Activated naive CD4-positive, alpha-beta T cell treated with anti-CD3 and anti-CD28 coated beads for 36 hours (primary cell): ENCODE data around the gene EXOC4. TPM values are rescaled to one million over a fixed set of nuclear protein-coding genes. Genes with fewer than 3 reads are reported as not detected.

Experiments
- CTCF ChIA-PET: fragments of 350-600 bp; sonication (Branson Sonifier 250); formaldehyde crosslinking; loops from one replicate; lab custom pipeline; 2021; ENCODE audit warnings: antibody characterized with exemption; lab: Charles Lee
- DNase-seq: peaks from one replicate; pipeline ENCODE4 v3.0.0-alpha.2; 2020
- H3K27ac Mint-ChIP-seq: one replicate; pipeline ENCODE4 v1.8.0; 2021; ENCODE audit warnings: mild to moderate bottlenecking, mixed read lengths
- H3K27me3 Mint-ChIP-seq: one replicate; pipeline ENCODE4 v1.8.0; 2021; ENCODE audit warnings: low read depth, mixed read lengths
- H3K36me3 Mint-ChIP-seq: one replicate; pipeline ENCODE4 v1.8.0; 2021; ENCODE audit warnings: low read depth, mixed read lengths
- H3K4me1 Mint-ChIP-seq: one replicate; pipeline ENCODE4 v1.8.0; 2021; ENCODE audit warnings: low read depth, mixed read lengths
- H3K4me3 Mint-ChIP-seq: one replicate; pipeline ENCODE4 v1.8.0; 2021; ENCODE audit warnings: mild to moderate bottlenecking, moderate library complexity, mixed read lengths
- H3K9me3 Mint-ChIP-seq: one replicate; pipeline ENCODE4 v1.8.0; 2021; ENCODE audit warnings: mixed read lengths
- intact Hi-C: fragments of 100-400 bp; cut with micrococcal nuclease; formaldehyde crosslinking; loops from one replicate; pipeline ENCODE4 v1.15.1; 2023
- total RNA-seq, 2 experiments: library from RNA; stranded (reverse); gene quantifications; one replicate each; pipeline ENCODE4 v1.2.3, GENCODE V29; 2021

EXOC4 gene
- total RNA-seq, 2 experiments from 2014 or later = 57.1 to 62.1 TPM

- H3K27me3 Mint-ChIP-seq = no peaks in the 10 kb centered on the region
- H3K36me3 Mint-ChIP-seq = peaks cover 13% of the 10 kb centered on the region
- CTCF ChIA-PET = no interaction called here
- H3K4me1 Mint-ChIP-seq = no peaks in the 10 kb centered on the region
- no peak overlapping the region for H3K4me3 Mint-ChIP-seq
- intact Hi-C loops = no loop called here
- H3K27ac Mint-ChIP-seq = no peak overlapping the region
- no peak for DNase-seq
- peaks cover 1% of the 10 kb centered on the region for H3K9me3 Mint-ChIP-seq
These were observed 480.5 kb downstream of the EXOC4 start for GRCh38 chr7:133733401-133733800.

- Mint-ChIP-seq H3K27ac (no peak overlapping the region), H3K9me3 (peaks cover 1% of the 10 kb centered on the region), H3K4me1 (no peaks in the 10 kb centered on the region), H3K4me3 (no peak overlapping the region), H3K36me3 (peaks cover 12% of the 10 kb centered on the region), H3K27me3 (no peaks in the 10 kb centered on the region)
- intact Hi-C loops = no loop called here
- CTCF ChIA-PET = no interaction called here
- no peak for DNase-seq
These were observed 482.3 kb downstream of the EXOC4 start for GRCh38 chr7:133735222-133735621.

GRCh38 chr7:133739817-133740216 lies 486.9 kb downstream of the EXOC4 start:
- Mint-ChIP-seq H3K36me3 (peaks cover 2% of the 10 kb centered on the region), H3K9me3 (no peaks in the 10 kb centered on the region), H3K27me3 (no peaks in the 10 kb centered on the region), H3K4me3 (no peak overlapping the region), H3K27ac (no peak overlapping the region), H3K4me1 (no peaks in the 10 kb centered on the region)
- intact Hi-C loops = no loop called here
- no peak for DNase-seq
- CTCF ChIA-PET = interaction anchor here (0.9 kb wide), 1 partner anchor 10 kb away, joined by 4 read pairs; no protein-coding TSS in a partner anchor

GRCh38 chr7:133741078-133741477 lies 488.2 kb downstream of the EXOC4 start:
- no peaks in the 10 kb centered on the region for H3K36me3 Mint-ChIP-seq
- intact Hi-C loops = no loop called here
- DNase-seq = no peak
- H3K4me3 Mint-ChIP-seq = no peak overlapping the region
- H3K27ac Mint-ChIP-seq = no peak overlapping the region
- CTCF ChIA-PET = interaction anchor here (0.7 kb wide), 1 partner anchor 9 kb away, joined by 3 read pairs; no protein-coding TSS in a partner anchor
- no peaks in the 10 kb centered on the region for H3K27me3 Mint-ChIP-seq
- H3K9me3 Mint-ChIP-seq = no peaks in the 10 kb centered on the region
- H3K4me1 Mint-ChIP-seq = no peaks in the 10 kb centered on the region

- Mint-ChIP-seq H3K36me3 (no peaks in the 10 kb centered on the region), H3K4me3 (no peak overlapping the region), H3K27ac (no peak overlapping the region), H3K9me3 (no peaks in the 10 kb centered on the region), H3K27me3 (no peaks in the 10 kb centered on the region), H3K4me1 (no peaks in the 10 kb centered on the region)
- CTCF ChIA-PET = no interaction called here
- DNase-seq = no peak
- intact Hi-C loops = no loop called here
These were observed 488.8 kb downstream of the EXOC4 start for GRCh38 chr7:133741703-133742102.

GRCh38 chr7:133742709-133743538 lies 490.0 kb downstream of the EXOC4 start:
- intact Hi-C loops = no loop called here
- Mint-ChIP-seq H3K9me3 (no peaks in the 10 kb centered on the region), H3K27me3 (no peaks in the 10 kb centered on the region), H3K36me3 (no peaks in the 10 kb centered on the region), H3K27ac (no peak overlapping the region), H3K4me1 (no peaks in the 10 kb centered on the region), H3K4me3 (no peak overlapping the region)
- DNase-seq = peak; percentile 6
- CTCF ChIA-PET = interaction anchor here (0.9 to 1.4 kb wide), 2 partner anchors 18 to 373 kb away, joined by 3 to 4 read pairs; no protein-coding TSS in a partner anchor

- no peaks in the 10 kb centered on the region for H3K9me3 Mint-ChIP-seq
- no peak overlapping the region for H3K27ac Mint-ChIP-seq
- no peak overlapping the region for H3K4me3 Mint-ChIP-seq
These were observed 491.6 kb downstream of the EXOC4 start for GRCh38 chr7:133744451-133744850.

GRCh38 chr7:133746305-133746704 lies 493.4 kb downstream of the EXOC4 start:
- no peak for DNase-seq
- intact Hi-C loops = no loop called here
- H3K9me3 Mint-ChIP-seq = no peaks in the 10 kb centered on the region
- H3K27ac Mint-ChIP-seq = no peak overlapping the region
- no peaks in the 10 kb centered on the region for H3K36me3 Mint-ChIP-seq
- CTCF ChIA-PET = no interaction called here
- no peaks in the 10 kb centered on the region for H3K4me1 Mint-ChIP-seq
- H3K4me3 Mint-ChIP-seq = no peak overlapping the region
- no peaks in the 10 kb centered on the region for H3K27me3 Mint-ChIP-seq

More at GRCh38 chr7:133744451-133744850, 491.6 kb downstream of the EXOC4 start:
- H3K27me3 Mint-ChIP-seq = no peaks in the 10 kb centered on the region
- H3K36me3 Mint-ChIP-seq = no peaks in the 10 kb centered on the region
- intact Hi-C loops = no loop called here
- H3K4me1 Mint-ChIP-seq = no peaks in the 10 kb centered on the region
- CTCF ChIA-PET = no interaction called here
- DNase-seq = no peak

GRCh38 chr7:133746847-133747246 lies 494.0 kb downstream of the EXOC4 start:
- Mint-ChIP-seq H3K27me3 (no peaks in the 10 kb centered on the region), H3K4me1 (no peaks in the 10 kb centered on the region), H3K9me3 (no peaks in the 10 kb centered on the region), H3K36me3 (no peaks in the 10 kb centered on the region), H3K27ac (no peak overlapping the region), H3K4me3 (no peak overlapping the region)
- DNase-seq = no peak
- CTCF ChIA-PET = no interaction called here
- intact Hi-C loops = no loop called here

GRCh38 chr7:133748443-133749407 lies 495.8 kb downstream of the EXOC4 start:
- CTCF ChIA-PET = no interaction called here
- Mint-ChIP-seq H3K4me3 (no peak overlapping the region), H3K36me3 (peaks cover 3% of the 10 kb centered on the region), H3K9me3 (no peaks in the 10 kb centered on the region), H3K27me3 (no peaks in the 10 kb centered on the region), H3K4me1 (no peaks in the 10 kb centered on the region), H3K27ac (no peak overlapping the region)
- intact Hi-C loops = no loop called here
- no peak for DNase-seq

- peaks cover 3% of the 10 kb centered on the region for H3K36me3 Mint-ChIP-seq
- H3K4me1 Mint-ChIP-seq = no peaks in the 10 kb centered on the region
- CTCF ChIA-PET = interaction anchor here (1.6 kb wide), 1 partner anchor 11 kb away, joined by 4 read pairs; no protein-coding TSS in a partner anchor
- H3K9me3 Mint-ChIP-seq = no peaks in the 10 kb centered on the region
- H3K27ac Mint-ChIP-seq = no peak overlapping the region
- H3K27me3 Mint-ChIP-seq = no peaks in the 10 kb centered on the region
- intact Hi-C loops = no loop called here
- no peak overlapping the region for H3K4me3 Mint-ChIP-seq
- DNase-seq = no peak
These were observed 497.4 kb downstream of the EXOC4 start for GRCh38 chr7:133750287-133750686.

GRCh38 chr7:133751079-133751478 lies 498.2 kb downstream of the EXOC4 start:
- CTCF ChIA-PET = interaction anchor here (1.6 kb wide), 1 partner anchor 12 kb away, joined by 4 read pairs; no protein-coding TSS in a partner anchor
- intact Hi-C loops = no loop called here
- Mint-ChIP-seq H3K27ac (no peak overlapping the region), H3K4me3 (no peak overlapping the region), H3K4me1 (no peaks in the 10 kb centered on the region), H3K27me3 (no peaks in the 10 kb centered on the region), H3K36me3 (peaks cover 3% of the 10 kb centered on the region), H3K9me3 (no peaks in the 10 kb centered on the region)
- DNase-seq = no peak
